ENCODE data around the gene THSD8.
"Not testable (repeated sequence)": the region's sequence is repeated elsewhere in the genome, so short reads cannot be mapped to it uniquely, and the experiment has no call there.

The THSD8 gene

DNA sequence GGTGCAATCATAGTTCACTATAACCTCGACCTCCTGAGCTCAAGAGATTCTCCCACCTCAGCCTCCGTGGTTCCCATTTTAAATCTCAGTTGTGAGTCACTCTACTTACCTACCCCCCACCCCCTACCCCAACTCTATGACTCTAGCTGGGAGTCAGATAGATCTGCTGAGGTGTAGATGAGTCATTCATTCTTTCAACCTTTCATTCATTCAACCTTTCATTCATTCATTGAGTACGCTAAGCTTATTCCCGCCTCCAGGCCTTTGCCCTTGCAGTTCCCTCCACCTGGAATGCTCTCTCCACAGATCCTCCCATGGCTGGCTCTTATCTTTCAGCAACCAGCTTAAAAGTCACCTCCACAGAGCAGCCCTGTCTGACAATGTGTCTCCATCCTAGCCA lies 35.4 kb downstream of the THSD8 start:
- Histone ChIP-seq H3K27me3 (ENCODE audit: insufficient read depth, low read length) (peaks cover 64% of the 10 kb centered on the region), H3K9ac (ENCODE audit: low read depth, low read length) (no peak overlapping the region), H3K4me3 (ENCODE audit: low read length) (no peak overlapping the region), H3K4me1 (ENCODE audit: insufficient read depth, low read length) (peaks cover 13% of the 10 kb centered on the region), H3K27ac (ENCODE audit: low read length) (no peak overlapping the region), H3K36me3 (ENCODE audit: insufficient read depth, low read depth, low read length) (no peaks in the 10 kb centered on the region), H3K9me3 (ENCODE audit: insufficient read depth, low read depth, low read length) (no peaks in the 10 kb centered on the region)

DNA sequence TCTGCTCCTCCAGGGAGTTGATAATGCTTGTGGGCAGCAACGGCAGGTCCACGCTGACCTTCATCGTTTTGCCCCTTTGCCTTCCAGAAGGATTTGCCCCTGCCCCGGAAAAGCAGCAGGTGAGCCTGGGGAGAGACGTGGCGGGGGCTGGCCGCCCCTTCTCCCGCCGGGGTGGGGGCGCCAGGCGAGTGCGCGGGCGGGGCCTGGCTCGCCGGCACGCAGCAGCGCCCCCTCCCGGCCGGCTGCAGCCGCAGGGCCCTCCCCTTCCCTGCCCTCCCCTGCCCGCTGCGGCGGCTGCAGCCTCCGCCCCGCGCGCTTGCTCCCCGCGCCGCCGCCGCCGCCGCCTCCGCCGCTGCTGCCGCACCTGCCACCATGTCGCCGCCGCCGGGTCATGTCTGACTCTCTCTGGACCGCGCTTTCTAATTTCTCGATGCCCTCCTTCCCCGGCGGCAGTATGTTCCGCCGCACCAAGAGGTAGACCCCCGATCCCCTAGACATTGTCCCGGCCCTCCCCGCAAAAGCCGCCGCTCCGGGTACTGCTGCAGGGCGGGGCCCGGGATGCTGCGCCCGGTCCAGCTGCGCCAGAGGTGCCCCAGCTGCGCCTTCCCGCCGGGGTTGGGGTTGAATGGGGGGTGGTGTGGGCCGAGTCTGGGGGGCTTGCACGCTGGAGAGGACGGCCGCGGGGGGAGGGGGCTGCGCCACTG lies 36.5 kb downstream of the THSD8 start, which contains the start of gene MAST1:
MAST1 (plus strand) TSS at position 334 of the 704 bp plus-strand sequence; CDS start at position 392, 58 bp downstream.
- Histone ChIP-seq H3K4me3 (ENCODE audit: low read length) (peak within 1 kb of the TSS; percentile 69), H3K27me3 (ENCODE audit: insufficient read depth, low read length) (peaks cover 53% of the 10 kb centered on the region)

DNA sequence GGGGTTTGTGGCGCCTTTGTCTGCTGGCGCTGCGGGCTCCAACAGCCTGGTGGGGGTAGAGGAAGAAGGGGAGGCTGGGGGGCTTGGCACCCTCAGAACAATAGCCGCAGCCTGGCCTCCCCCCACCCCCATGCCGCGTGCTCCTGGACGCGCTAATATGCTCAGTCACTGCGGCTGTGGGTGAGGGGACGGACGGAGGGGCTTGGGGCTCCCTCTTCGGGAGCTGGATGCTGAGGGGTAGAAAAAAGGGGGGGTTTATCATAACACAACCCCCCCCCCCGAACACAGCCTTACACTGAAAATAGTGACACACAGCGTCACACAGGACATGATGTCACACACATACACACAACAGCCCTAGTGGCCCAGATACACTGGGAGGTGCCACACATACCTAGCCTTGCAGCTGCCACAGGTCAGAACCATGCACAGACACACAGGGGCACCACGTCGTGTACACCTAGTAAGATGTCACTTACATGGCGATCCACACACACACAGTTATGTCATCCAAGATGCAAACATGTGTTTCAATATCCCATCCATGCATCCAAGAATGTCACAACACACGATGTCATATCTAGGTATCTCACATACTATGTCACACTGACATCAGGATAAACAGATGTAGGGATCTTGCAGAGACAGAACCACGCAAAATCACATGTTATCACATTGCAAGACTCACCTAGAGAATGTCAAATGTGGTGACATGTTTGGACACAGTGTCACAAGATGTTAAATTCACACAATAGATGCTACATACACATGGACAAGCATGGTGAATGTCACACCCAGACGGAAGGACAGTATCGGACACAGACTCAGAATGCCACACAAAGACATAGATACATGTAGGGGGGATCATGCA lies 37.3 kb downstream of the THSD8 start:
- H3K9ac ChIP-seq (ENCODE audit: low read depth, low read length), result peak overlapping the region; percentile 55; the same call in 1 of the 2 replicates
- H3K4me3 ChIP-seq (ENCODE audit: low read length), result peak overlapping the region; percentile 69
- no peak overlapping the region for H3K27ac ChIP-seq (ENCODE audit: low read length)
- peaks cover 9% of the 10 kb centered on the region for H3K4me1 ChIP-seq (ENCODE audit: insufficient read depth, low read length)
- no peaks in the 10 kb centered on the region for H3K36me3 ChIP-seq (ENCODE audit: insufficient read depth, low read depth, low read length)
- peaks cover 49% of the 10 kb centered on the region for H3K27me3 ChIP-seq (ENCODE audit: insufficient read depth, low read length)
- no peaks in the 10 kb centered on the region for H3K9me3 ChIP-seq (ENCODE audit: insufficient read depth, low read depth, low read length)

More for the DNA sequence above, 36.5 kb downstream of the THSD8 start, which contains the start of gene MAST1:
- Histone ChIP-seq H3K36me3 (ENCODE audit: insufficient read depth, low read depth, low read length) (no peaks in the 10 kb centered on the region), H3K27ac (ENCODE audit: low read length) (no peak within 1 kb of the TSS), H3K9ac (ENCODE audit: low read depth, low read length) (peak within 1 kb of the TSS; percentile 55; the same call in 1 of the 2 replicates), H3K9me3 (ENCODE audit: insufficient read depth, low read depth, low read length) (no peaks in the 10 kb centered on the region), H3K4me1 (ENCODE audit: insufficient read depth, low read length) (peaks cover 9% of the 10 kb centered on the region)

DNA sequence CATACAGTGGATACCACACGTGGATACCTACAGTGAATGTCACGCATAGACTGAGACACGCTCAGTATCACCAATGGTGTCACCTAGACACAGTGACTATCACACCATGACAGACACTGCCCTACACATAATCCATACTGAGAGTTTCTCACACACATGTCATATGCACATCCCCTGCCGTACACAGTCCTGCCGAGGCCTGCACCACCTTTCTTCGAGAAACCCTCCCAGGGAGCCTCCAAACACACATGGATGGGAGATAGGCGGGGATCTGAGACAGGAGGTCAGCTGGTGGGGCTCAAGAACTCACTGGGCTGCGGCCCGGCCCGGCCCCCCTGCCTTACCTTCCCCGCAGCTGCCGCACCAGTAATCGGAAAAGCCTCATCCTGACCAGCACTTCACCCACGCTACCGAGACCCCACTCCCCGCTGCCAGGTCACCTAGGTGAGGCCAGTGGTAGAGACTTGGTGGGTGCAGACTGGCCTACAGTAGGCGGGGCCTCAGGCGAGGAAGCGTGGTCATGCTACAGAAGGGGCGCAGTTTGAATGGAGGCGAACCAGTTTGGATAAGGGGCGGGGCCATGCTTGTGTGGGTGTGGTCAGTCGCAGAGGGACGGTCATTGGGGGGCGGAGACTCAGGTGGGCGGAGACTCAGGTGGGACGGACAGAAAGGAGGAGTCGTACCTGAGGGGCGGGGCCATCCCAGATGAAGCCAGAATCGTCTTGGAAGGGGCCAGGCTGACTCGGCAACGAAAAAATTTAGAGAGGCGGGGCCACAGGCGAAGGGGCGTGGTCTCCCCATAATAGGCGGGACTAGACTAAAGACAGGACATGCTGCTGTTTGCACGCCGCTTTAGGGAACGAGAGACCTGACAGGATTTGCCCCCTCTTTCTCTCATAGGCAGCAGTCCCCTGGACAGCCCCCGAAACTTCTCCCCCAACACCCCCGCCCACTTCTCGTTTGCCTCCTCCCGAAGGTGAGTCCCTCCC lies 38.5 kb downstream of the THSD8 start:
- peak overlapping the region; percentile 69; the same call in 1 of the 2 replicates for H3K4me3 ChIP-seq (ENCODE audit: low read length)
- H3K27me3 ChIP-seq (ENCODE audit: insufficient read depth, low read length), result peaks cover 36% of the 10 kb centered on the region
- peak overlapping the region; percentile 63; the same call in 1 of the 2 replicates for H3K9ac ChIP-seq (ENCODE audit: low read depth, low read length)
- peak overlapping the region; percentile 47 for H3K27ac ChIP-seq (ENCODE audit: low read length)
- no peaks in the 10 kb centered on the region for H3K36me3 ChIP-seq (ENCODE audit: insufficient read depth, low read depth, low read length)
- H3K9me3 ChIP-seq (ENCODE audit: insufficient read depth, low read depth, low read length), result no peaks in the 10 kb centered on the region
- peaks cover 9% of the 10 kb centered on the region for H3K4me1 ChIP-seq (ENCODE audit: insufficient read depth, low read length)

DNA sequence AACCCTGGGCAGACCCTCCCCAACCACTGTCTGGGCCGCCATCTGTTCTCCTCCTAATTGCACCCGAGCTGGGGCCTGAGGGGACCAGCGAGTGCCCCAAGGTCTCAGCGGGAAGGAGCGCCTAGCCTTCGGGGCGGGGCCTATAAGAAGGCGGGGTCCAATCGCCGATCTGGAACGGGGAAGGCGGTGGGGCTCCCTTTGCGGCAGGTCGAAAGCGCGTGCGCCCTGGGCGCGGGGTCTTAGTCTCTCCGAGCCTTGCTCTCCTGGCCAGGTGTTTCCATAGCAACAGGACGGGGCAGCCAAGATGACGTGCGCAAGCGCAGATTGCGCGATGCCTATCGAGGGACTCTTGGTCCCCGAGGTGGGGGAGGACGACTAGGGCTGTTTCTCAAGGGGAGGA lies 39.2 kb downstream of the THSD8 start:
- Histone ChIP-seq H3K4me1 (ENCODE audit: insufficient read depth, low read length) (peaks cover 9% of the 10 kb centered on the region), H3K9ac (ENCODE audit: low read depth, low read length) (peak overlapping the region; percentile 63; the same call in 1 of the 2 replicates), H3K27me3 (ENCODE audit: insufficient read depth, low read length) (peaks cover 29% of the 10 kb centered on the region), H3K4me3 (ENCODE audit: low read length) (peak overlapping the region; percentile 69; the same call in 1 of the 2 replicates), H3K27ac (ENCODE audit: low read length) (peak overlapping the region; percentile 47), H3K36me3 (ENCODE audit: insufficient read depth, low read depth, low read length) (no peaks in the 10 kb centered on the region), H3K9me3 (ENCODE audit: insufficient read depth, low read depth, low read length) (no peaks in the 10 kb centered on the region)

DNA sequence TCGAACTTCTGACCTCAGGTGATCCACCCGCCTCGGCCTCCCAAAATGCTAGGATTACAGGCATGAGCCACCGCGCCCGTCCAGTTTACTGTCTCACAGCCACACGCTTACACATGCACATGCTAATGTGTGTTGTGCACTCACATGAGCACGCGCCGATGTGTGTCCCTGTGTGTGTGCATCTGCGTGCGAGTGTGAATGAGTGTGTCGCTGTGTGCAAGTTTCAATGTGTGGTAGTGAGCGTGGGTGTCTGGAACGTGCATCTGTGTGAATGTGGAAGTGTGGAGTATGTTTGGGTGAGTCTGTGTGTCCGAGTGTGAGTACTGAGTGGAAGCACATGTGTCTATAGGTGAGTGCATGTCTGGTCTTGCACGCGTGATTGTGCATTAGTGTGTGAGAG lies 40.6 kb downstream of the THSD8 start:
- Histone ChIP-seq H3K4me1 (ENCODE audit: insufficient read depth, low read length) (peaks cover 9% of the 10 kb centered on the region), H3K9me3 (ENCODE audit: insufficient read depth, low read depth, low read length) (no peaks in the 10 kb centered on the region), H3K36me3 (ENCODE audit: insufficient read depth, low read depth, low read length) (no peaks in the 10 kb centered on the region), H3K27me3 (ENCODE audit: insufficient read depth, low read length) (peaks cover 24% of the 10 kb centered on the region), H3K27ac (ENCODE audit: low read length) (no peak overlapping the region), H3K9ac (ENCODE audit: low read depth, low read length) (no peak overlapping the region), H3K4me3 (ENCODE audit: low read length) (no peak overlapping the region)

- no peak overlapping the region for H3K4me3 ChIP-seq (ENCODE audit: low read length)
- no peaks in the 10 kb centered on the region for H3K9me3 ChIP-seq (ENCODE audit: insufficient read depth, low read depth, low read length)
- no peaks in the 10 kb centered on the region for H3K36me3 ChIP-seq (ENCODE audit: insufficient read depth, low read depth, low read length)
- H3K27ac ChIP-seq (ENCODE audit: low read length), result no peak overlapping the region
- H3K27me3 ChIP-seq (ENCODE audit: insufficient read depth, low read length), result peaks cover 25% of the 10 kb centered on the region
- peaks cover 9% of the 10 kb centered on the region for H3K4me1 ChIP-seq (ENCODE audit: insufficient read depth, low read length)
- H3K9ac ChIP-seq (ENCODE audit: low read depth, low read length), result no peak overlapping the region
Observed at GRCh38 chr19:12843328-12843727, 41.5 kb downstream of the THSD8 start.

- Histone ChIP-seq H3K36me3 (ENCODE audit: insufficient read depth, low read depth, low read length) (no peaks in the 10 kb centered on the region; the same call in 1 of the 2 replicates), H3K27me3 (ENCODE audit: insufficient read depth, low read length) (peaks cover 21% of the 10 kb centered on the region), H3K27ac (ENCODE audit: low read length) (no peak overlapping the region), H3K4me1 (ENCODE audit: insufficient read depth, low read length) (peaks cover 9% of the 10 kb centered on the region), H3K9me3 (ENCODE audit: insufficient read depth, low read depth, low read length) (no peaks in the 10 kb centered on the region), H3K4me3 (ENCODE audit: low read length) (no peak overlapping the region), H3K9ac (ENCODE audit: low read depth, low read length) (no peak overlapping the region)
Observed at GRCh38 chr19:12843999-12844732, 42.3 kb downstream of the THSD8 start.

DNA sequence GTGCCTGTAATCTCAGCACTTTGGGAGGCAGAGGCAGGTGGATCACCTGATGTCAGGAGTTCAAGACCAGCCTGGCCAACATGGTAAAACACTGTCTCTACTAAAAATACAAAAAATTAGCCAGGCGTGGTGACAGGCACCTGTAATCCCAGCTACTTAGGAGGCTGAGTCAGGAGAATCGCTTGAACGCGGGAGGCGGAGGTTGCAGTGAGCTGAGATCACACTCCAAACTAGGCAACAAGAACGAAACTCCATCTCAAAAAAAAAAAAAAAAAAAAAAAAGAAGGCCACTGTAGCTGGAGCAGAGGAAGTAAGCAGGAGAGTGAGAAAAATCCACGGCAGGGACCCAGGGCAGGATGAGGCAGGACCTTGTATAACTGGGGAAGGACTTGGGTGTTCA lies 44.7 kb downstream of the THSD8 start:
- H3K9ac ChIP-seq (ENCODE audit: low read depth, low read length); H3K36me3 ChIP-seq (ENCODE audit: insufficient read depth, low read depth, low read length); H3K4me1 ChIP-seq (ENCODE audit: insufficient read depth, low read length); H3K9me3 ChIP-seq (ENCODE audit: insufficient read depth, low read depth, low read length); H3K27ac ChIP-seq (ENCODE audit: low read length); H3K4me3 ChIP-seq (ENCODE audit: low read length): not testable (repeated sequence)
- peaks cover 12% of the 10 kb centered on the region for H3K27me3 ChIP-seq (ENCODE audit: insufficient read depth, low read length)

DNA sequence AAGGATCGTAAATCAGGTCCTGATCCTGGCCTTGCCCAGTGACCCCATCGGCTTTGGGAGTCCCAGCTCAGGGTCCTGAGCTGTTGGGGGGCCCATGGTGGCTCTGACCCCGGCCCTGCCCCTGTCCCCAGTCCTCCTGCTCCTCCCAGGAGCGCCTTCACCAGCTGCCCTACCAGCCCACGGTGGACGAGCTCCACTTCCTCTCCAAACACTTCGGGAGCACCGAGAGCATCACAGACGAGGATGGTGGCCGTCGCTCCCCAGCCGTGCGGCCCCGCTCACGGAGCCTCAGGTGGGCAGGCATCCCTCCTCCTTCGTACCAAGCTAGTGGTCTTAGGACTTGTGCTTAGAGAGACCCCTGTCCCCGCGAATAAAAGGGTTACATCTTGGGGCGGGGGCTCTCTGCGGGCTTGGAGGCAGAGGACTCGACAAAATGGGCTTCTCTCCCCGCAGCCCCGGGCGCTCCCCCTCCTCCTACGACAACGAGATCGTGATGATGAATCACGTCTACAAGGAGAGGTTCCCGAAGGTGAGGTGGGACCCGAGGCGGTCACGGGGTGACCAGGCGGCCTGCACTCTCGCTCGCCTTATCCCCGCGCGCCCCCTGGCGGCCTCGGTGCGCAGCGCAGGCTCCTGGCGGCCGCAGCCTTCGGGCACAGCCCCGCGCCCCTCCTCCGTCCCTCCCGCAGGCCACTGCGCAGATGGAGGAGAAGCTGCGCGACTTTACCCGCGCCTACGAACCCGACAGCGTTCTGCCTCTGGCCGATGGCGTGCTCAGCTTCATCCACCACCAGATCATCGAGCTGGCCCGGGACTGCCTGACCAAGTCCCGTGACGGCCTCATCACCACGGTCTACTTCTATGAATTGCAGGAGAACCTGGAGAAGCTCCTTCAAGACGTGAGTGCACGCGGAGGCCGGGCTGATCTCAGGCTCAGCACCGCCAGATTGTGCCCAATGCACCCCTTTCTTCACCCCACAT lies 45.6 kb downstream of the THSD8 start:
- peak overlapping the region; percentile 56; the same call in 1 of the 2 replicates for H3K4me3 ChIP-seq (ENCODE audit: low read length)

More for the DNA sequence above, 45.6 kb downstream of the THSD8 start:
- Histone ChIP-seq H3K9me3 (ENCODE audit: insufficient read depth, low read depth, low read length) (no peaks in the 10 kb centered on the region), H3K4me1 (ENCODE audit: insufficient read depth, low read length) (no peaks in the 10 kb centered on the region), H3K27me3 (ENCODE audit: insufficient read depth, low read length) (peaks cover 12% of the 10 kb centered on the region), H3K36me3 (ENCODE audit: insufficient read depth, low read depth, low read length) (no peaks in the 10 kb centered on the region; the same call in 1 of the 2 replicates), H3K27ac (ENCODE audit: low read length) (no peak overlapping the region), H3K9ac (ENCODE audit: low read depth, low read length) (peak overlapping the region; percentile 32; the same call in 1 of the 2 replicates)
